ENCODE measurements around the gene PARVA. TPM values are rescaled to one million over a fixed set of nuclear protein-coding genes. Genes with fewer than 3 reads are reported as not detected.

Gene PARVA
- total and polyA plus RNA-seq, 2 of the 8 experiments (the other 6 are each of a cell fraction or from before 2014, with no cell fraction given): 3.1 to 13.5 TPM

DNA sequence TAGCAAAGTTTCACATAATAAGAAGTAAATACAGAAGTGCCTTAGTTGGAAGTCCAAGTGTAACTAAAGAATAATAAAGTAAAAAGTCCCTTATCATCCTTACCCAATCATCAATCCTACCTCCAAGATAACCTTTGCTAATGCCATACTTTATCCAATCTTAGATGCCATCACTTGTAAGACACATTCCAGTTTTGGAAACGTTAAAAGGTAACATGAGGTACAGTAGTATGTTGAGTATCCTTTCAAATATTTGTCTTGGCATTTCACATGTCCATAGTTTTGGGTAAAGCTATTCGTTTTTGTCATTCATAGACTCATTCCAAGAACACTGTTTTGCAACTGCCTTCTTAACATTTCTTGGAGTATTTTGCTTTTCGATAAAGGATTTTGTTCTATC lies 181.6 kb downstream of the PARVA start:
- Histone ChIP-seq H4K8ac (ENCODE audit: extremely low read depth, insufficient read depth, low read length) (no peak overlapping the region), H2BK120ac (replicated peaks; ENCODE audit: low read depth, low read length) (no peak overlapping the region), H3K27ac (ENCODE audit: low read depth, low read length) (no peak overlapping the region), H4K91ac (replicated peaks; ENCODE audit: insufficient read length, low read length) (no peak overlapping the region), H2AK5ac (ENCODE audit: low read depth, low read length) (no peak overlapping the region), H3K4me2 (ENCODE audit: insufficient read depth in 1 of 2, low read depth in 2 of 2, low read length in 2 of 2) (no peak overlapping the region), H3K23ac (ENCODE audit: insufficient read length) (no peak overlapping the region), H3K14ac (ENCODE audit: insufficient read length) (no peak overlapping the region), H3K9ac (replicated peaks in 1 of 4; ENCODE audit: extremely low read depth in 1 of 4, low read depth in 3 of 4, low read length in 3 of 4) (no peak overlapping the region), H4K20me1 (replicated peaks in 1 of 2; ENCODE audit: control insufficient read depth in 1 of 2, insufficient read depth in 2 of 2, low read length in 2 of 2) (no peaks in the 10 kb centered on the region), H3K56ac (replicated peaks; ENCODE audit: insufficient read length, low read depth, low read length) (no peak overlapping the region), H2BK20ac (ENCODE audit: low read length) (no peak overlapping the region), H3K18ac (ENCODE audit: extremely low read depth, low read length) (no peak overlapping the region), H2AFZ (ENCODE audit: low read length) (no peak overlapping the region), H2BK12ac (ENCODE audit: low read depth, low read length) (no peak overlapping the region), H3K27me3 (replicated peaks in 1 of 4; ENCODE audit: control insufficient read depth in 3 of 4, extremely low read depth in 1 of 4, insufficient read depth in 3 of 4, low read length in 3 of 4) (peaks cover 0 to 1% (median 0%) of the 10 kb centered on the region in 4 experiments; a peak in 1 of 7 replicates), H3K4me3 (ENCODE audit: extremely low read depth in 1 of 4, insufficient read depth in 2 of 4, low read depth in 3 of 4, low read length in 4 of 4) (no peak overlapping the region), H2BK5ac (ENCODE audit: low read depth, low read length) (no peak overlapping the region), H4K5ac (ENCODE audit: insufficient read length, low read depth, low read length) (no peak overlapping the region), H3K4ac (replicated peaks; ENCODE audit: insufficient read length, low read depth, low read length) (no peak overlapping the region), H3K36me3 (ENCODE audit: control insufficient read depth in 2 of 4, insufficient read depth in 4 of 4, low read length in 3 of 4) (no peaks in the 10 kb centered on the region), H3K79me2 (ENCODE audit: control insufficient read depth in 1 of 2, insufficient read depth in 2 of 2, low read length in 2 of 2) (no peaks in the 10 kb centered on the region), H3K9me3 (ENCODE audit: insufficient read depth in 2 of 2, low read depth in 1 of 2, low read length in 1 of 2) (no peaks in the 10 kb centered on the region), H2BK15ac (ENCODE audit: low read length) (no peak overlapping the region), H3K23me2 (ENCODE audit: low read depth, low read length) (no peaks in the 10 kb centered on the region), H3K79me1 (ENCODE audit: low read depth, low read length) (no peaks in the 10 kb centered on the region), H3K4me1 (replicated peaks in 1 of 4; ENCODE audit: control insufficient read depth in 3 of 4, insufficient read depth in 4 of 4, low read length in 3 of 4) (peaks cover 0 to 18% (median 5%) of the 10 kb centered on the region in 4 experiments; a peak in 4 of 7 replicates)
- ChIA-PET CTCF (ENCODE audit: partially characterized antibody) (interaction anchor here (0.7 to 2.0 kb wide), 7 partner anchors 19 to 929 kb away, joined by 3 to 7 read pairs (median 4); no protein-coding TSS in a partner anchor), POLR2A (ENCODE audit: partially characterized antibody) (no interaction called here)
- WGBS, 2 experiments (ENCODE audit: extremely low coverage in 1 of 2, insufficient coverage in 1 of 2, insufficient read length in 1 of 2, insufficient replicate concordance in 2 of 2, low coverage in 1 of 2, low lambda C conversion rate in 2 of 2, missing lambda C conversion rate in 1 of 2): 88% methylated on average over 3 of the region's 3 CpGs; no CpG with 5 or more reads in 1 of the 2 experiments
- DNase-seq (ENCODE audit: low read depth in 1 of 2, low spot score in 2 of 2) (no peak), FAIRE-seq (no peak)
- TF ChIP-seq SP1 (IDR thresholded peaks at IDR 0.05; ENCODE audit: low read depth, low read length) (no peak), RBBP5 (IDR thresholded peaks at IDR 0.05; ENCODE audit: borderline replicate concordance, low read depth, low read length) (no peak), SP2 (IDR thresholded peaks at IDR 0.05; ENCODE audit: low read length) (no peak), GABPA (IDR thresholded peaks at IDR 0.05; ENCODE audit: borderline replicate concordance, insufficient read depth, low read length) (no peak), POLR2AphosphoS5 (IDR thresholded peaks at IDR 0.05; ENCODE audit: low read depth, low read length) (no peak), CHD2 (IDR thresholded peaks at IDR 0.05; ENCODE audit: low read length) (no peak), RFX5 (IDR thresholded peaks at IDR 0.05; ENCODE audit: borderline replicate concordance, low read depth, low read length) (no peak), TEAD4 (IDR thresholded peaks at IDR 0.05; ENCODE audit: low read depth, low read length) (no peak), PHF8 (conservative IDR thresholded peaks at IDR 0.05; ENCODE audit: low read depth, low read length) (no peak), TCF12 (IDR thresholded peaks at IDR 0.05; ENCODE audit: low read depth, low read length) (no peak), BCL11A (IDR thresholded peaks at IDR 0.05; ENCODE audit: low read depth in 2 of 2, low read length in 2 of 2) (no peak), SP4 (IDR thresholded peaks at IDR 0.05; ENCODE audit: low read length) (no peak), HDAC2 (IDR thresholded peaks at IDR 0.05; ENCODE audit: borderline replicate concordance in 1 of 2, low read depth in 2 of 2, low read length in 2 of 2) (no peak)

All from H1 (cell line).